Liver (tissue), 3 donors: ENCODE measurements around the gene EXOC4.

Experiments used
- NR2F2 ChIP-seq: IDR thresholded peaks from 2 replicates; pipeline ENCODE4 v1.6.1; 2016; ENCODE audit warnings: antibody characterized with exemption
- TAF1 ChIP-seq: conservative IDR thresholded peaks from 2 replicates; pipeline ENCODE4 v1.6.1; 2016; ENCODE audit warnings: antibody characterized with exemption, mild to moderate bottlenecking
- TF ChIP-seq, protein P1 (sequence below): fragments of 150-350 bp; IDR thresholded peaks from 2 replicates; pipeline ENCODE4 v1.5.1; 2017; ENCODE audit warnings: improper control_type of control experiment, low read depth, low read length; ENCODE audit not compliant: missing input control
- donor health status: healthy.
- donor health status: healthy.

DNA sequence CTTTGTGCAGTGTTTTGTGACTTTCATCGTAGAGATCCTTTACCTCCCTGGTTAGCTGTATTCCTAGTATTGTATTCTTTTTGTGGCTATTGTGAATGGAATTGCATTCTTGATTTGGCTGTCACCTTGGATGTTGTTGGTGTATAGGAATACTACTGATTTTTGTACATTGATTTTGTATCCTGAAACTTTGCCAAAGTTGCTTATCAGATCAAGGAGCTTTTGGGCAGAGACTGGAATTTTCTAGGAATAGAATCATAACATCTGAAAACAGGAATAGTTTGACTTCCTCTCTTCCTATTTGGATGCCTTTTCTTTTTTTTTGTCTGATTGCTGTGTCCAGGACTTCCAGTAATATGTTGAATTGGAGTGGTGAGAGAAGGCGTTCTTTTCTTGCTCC, 590.5 kb downstream of the EXOC4 start:
- TF ChIP-seq, protein P1, sequence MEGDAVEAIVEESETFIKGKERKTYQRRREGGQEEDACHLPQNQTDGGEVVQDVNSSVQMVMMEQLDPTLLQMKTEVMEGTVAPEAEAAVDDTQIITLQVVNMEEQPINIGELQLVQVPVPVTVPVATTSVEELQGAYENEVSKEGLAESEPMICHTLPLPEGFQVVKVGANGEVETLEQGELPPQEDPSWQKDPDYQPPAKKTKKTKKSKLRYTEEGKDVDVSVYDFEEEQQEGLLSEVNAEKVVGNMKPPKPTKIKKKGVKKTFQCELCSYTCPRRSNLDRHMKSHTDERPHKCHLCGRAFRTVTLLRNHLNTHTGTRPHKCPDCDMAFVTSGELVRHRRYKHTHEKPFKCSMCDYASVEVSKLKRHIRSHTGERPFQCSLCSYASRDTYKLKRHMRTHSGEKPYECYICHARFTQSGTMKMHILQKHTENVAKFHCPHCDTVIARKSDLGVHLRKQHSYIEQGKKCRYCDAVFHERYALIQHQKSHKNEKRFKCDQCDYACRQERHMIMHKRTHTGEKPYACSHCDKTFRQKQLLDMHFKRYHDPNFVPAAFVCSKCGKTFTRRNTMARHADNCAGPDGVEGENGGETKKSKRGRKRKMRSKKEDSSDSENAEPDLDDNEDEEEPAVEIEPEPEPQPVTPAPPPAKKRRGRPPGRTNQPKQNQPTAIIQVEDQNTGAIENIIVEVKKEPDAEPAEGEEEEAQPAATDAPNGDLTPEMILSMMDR, result no peak
- TF ChIP-seq NR2F2 (no peak), TAF1 (no peak)
